Nephron (organoid): ENCODE data around the gene PPM1L.

ENCODE experiments used
- H3K27ac Mint-ChIP-seq, 3 experiments: 2 replicates each; pipeline ENCODE4 v1.8.0; 2020; ENCODE audit warnings: mixed read lengths in 3 of 3, mild to moderate bottlenecking in 2 of 3, moderate library complexity in 1 of 3
- H3K27me3 Mint-ChIP-seq: 2 replicates; pipeline ENCODE4 v1.8.0; 2021; ENCODE audit warnings: low read depth, mild to moderate bottlenecking, moderate library complexity, mixed read lengths
- H3K36me3 Mint-ChIP-seq: 2 replicates; pipeline ENCODE4 v1.8.0; 2020; ENCODE audit warnings: low read depth, mixed read lengths
- H3K4me1 Mint-ChIP-seq: 2 replicates; pipeline ENCODE4 v1.8.0; 2020; ENCODE audit warnings: mixed read lengths
- H3K4me3 Mint-ChIP-seq, 3 experiments: 2 replicates each; pipeline ENCODE4 v1.8.0; 2020; ENCODE audit warnings: mild to moderate bottlenecking in 3 of 3, mixed read lengths in 3 of 3, moderate library complexity in 2 of 3
- H3K9me3 Mint-ChIP-seq: 2 replicates; pipeline ENCODE4 v1.8.0; 2020; ENCODE audit warnings: mixed read lengths
- TF ChIP-seq, protein P1 (sequence below), 3 experiments: fragments of 200-600 bp; sonication (generic); IDR thresholded peaks; one replicate each; pipeline ENCODE4 v1.5.0; 2021; ENCODE audit warnings: antibody characterized with exemption in 3 of 3; ENCODE audit not compliant: unreplicated experiment in 3 of 3

PPM1L gene

DNA sequence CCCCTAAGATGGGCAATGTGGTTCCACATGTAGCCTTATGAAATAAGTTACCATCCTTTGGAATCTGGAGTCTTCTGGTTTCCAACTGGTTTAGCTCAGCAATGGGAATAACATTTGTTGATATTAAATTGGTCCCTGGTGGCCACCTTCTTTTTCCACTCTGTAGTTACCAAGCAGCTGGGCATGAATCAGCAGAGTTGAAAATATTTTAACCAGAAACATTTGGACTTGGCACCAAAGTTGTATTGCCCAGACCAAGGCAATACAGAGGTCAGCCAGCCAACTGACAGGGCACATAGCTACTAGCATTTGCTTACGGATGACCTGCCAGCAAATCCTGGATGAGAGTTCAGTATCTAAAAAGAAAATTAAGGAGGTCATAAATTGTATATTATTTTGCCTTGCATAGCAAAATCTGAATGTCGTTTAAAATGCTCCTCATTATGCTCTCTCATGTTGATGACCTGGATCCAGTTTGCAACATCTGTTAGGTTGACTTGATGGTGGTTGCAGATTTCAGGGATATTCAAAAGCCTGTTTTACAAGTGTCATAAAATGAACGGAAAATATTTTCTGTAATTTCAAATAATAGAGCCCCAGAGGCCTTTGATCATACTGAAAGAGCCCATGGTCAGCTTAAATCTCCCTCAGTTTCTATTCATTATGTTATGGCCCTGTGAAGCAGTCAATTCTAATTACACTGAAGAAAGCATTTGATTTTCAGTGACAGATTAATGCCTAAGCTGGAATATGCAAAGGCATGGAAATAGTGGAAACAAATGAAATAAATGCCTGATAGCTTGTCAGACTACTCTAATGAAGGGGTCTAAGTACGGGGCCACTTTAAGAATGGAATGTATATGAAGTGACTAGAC lies 54.6 kb downstream of the PPM1L start:
- no peaks in the 10 kb centered on the region for H3K27me3 Mint-ChIP-seq
- TF ChIP-seq, protein P1, sequence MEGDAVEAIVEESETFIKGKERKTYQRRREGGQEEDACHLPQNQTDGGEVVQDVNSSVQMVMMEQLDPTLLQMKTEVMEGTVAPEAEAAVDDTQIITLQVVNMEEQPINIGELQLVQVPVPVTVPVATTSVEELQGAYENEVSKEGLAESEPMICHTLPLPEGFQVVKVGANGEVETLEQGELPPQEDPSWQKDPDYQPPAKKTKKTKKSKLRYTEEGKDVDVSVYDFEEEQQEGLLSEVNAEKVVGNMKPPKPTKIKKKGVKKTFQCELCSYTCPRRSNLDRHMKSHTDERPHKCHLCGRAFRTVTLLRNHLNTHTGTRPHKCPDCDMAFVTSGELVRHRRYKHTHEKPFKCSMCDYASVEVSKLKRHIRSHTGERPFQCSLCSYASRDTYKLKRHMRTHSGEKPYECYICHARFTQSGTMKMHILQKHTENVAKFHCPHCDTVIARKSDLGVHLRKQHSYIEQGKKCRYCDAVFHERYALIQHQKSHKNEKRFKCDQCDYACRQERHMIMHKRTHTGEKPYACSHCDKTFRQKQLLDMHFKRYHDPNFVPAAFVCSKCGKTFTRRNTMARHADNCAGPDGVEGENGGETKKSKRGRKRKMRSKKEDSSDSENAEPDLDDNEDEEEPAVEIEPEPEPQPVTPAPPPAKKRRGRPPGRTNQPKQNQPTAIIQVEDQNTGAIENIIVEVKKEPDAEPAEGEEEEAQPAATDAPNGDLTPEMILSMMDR (IDR thresholded peaks at IDR 0.05; ENCODE audit: unreplicated experiment in 3 of 3) = no peak
- H3K9me3 Mint-ChIP-seq = no peaks in the 10 kb centered on the region
- H3K4me3 Mint-ChIP-seq = no peak overlapping the region
- H3K36me3 Mint-ChIP-seq = no peaks in the 10 kb centered on the region
- H3K27ac Mint-ChIP-seq = no peak overlapping the region
- H3K4me1 Mint-ChIP-seq = peaks cover 30% of the 10 kb centered on the region

DNA sequence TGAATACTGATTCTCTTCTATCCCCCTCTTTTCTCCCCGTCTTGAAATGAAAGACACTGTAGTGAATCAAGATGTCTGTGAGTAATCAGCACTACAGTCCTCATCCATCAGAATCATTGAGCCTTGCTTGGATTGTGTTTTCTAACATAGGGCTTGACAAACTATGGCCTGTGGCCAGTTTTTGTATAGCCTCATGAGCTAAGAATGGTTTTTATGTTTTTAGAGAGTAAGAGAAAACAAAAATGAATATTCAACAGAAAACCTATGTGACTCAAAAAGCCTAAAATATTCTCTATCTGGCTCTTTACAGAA lies 55.2 kb downstream of the PPM1L start:
- TF ChIP-seq, protein P1 (IDR thresholded peaks at IDR 0.05; ENCODE audit: unreplicated experiment in 3 of 3) = no peak
- Mint-ChIP-seq H3K9me3 (no peaks in the 10 kb centered on the region), H3K36me3 (no peaks in the 10 kb centered on the region), H3K4me1 (peaks cover 30% of the 10 kb centered on the region), H3K4me3 (no peak overlapping the region), H3K27me3 (no peaks in the 10 kb centered on the region), H3K27ac (no peak overlapping the region)

DNA sequence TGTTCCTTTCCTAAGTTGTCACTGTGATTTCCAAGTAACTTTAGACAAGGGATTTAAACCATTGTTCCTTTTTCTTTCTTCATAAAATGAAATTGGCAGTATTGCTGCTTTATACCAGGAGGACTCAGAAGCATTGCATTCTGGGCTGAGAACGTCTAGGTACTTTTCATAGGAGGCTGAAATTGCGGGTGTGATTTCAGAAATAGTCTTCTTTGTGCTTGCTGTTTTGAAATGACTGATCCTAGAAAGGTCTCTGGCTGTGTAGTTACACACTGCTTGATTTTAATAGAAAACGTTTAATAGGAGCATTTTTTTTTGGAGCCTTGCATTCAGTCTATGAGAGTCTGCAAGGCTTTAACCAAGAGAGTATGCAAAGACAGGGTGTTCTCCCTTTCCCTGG lies 56.3 kb downstream of the PPM1L start:
- Mint-ChIP-seq H3K36me3 (no peaks in the 10 kb centered on the region), H3K4me1 (peaks cover 30% of the 10 kb centered on the region), H3K4me3 (no peak overlapping the region), H3K9me3 (no peaks in the 10 kb centered on the region), H3K27ac (no peak overlapping the region), H3K27me3 (no peaks in the 10 kb centered on the region)
- TF ChIP-seq, protein P1 (IDR thresholded peaks at IDR 0.05; ENCODE audit: unreplicated experiment in 3 of 3) = no peak

DNA sequence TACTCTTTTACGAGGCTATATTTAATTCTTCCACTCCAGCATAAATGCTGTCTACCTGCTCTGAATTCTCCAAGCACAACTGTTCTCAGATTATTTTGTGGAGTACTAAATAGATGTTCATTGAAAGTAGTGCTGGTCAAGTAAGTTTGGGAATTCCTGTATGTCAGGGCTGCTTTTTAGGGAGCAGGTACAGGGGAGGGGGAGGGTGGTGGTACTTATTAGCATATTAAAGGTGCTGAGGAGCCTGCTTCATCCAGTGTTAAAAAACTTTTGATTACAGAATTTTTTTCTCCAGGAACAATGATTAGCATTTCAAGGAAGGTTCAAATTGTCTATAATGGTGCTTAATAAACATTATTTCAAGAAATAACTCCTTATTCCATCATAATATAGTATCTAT lies 59.2 kb downstream of the PPM1L start:
- TF ChIP-seq, protein P1 (IDR thresholded peaks at IDR 0.05; ENCODE audit: unreplicated experiment in 3 of 3) = no peak
- Mint-ChIP-seq H3K9me3 (no peaks in the 10 kb centered on the region), H3K4me3 (no peak overlapping the region), H3K27me3 (no peaks in the 10 kb centered on the region), H3K4me1 (peaks cover 12% of the 10 kb centered on the region), H3K27ac (no peak overlapping the region), H3K36me3 (no peaks in the 10 kb centered on the region)

DNA sequence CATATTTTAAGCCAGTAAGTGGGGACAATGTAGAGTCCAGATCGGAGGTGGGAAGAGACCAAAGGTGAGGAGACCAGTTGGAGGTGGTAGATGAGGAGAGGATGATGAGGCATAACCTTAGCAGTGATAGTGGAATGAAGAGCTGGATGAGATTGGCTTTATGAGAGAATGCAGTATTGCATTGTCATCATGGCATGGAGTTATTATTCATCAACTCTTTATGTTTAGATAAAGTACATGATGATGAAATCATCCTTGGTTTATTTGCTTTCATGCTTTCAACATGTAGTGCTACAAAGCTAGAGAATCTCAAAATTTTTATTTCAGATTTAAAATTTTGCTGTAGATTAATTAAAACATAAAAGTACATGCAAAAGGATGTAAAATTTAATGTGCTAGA lies 64.0 kb downstream of the PPM1L start:
- TF ChIP-seq, protein P1 (IDR thresholded peaks at IDR 0.05; ENCODE audit: unreplicated experiment in 3 of 3) = no peak
- Mint-ChIP-seq H3K27me3 (no peaks in the 10 kb centered on the region), H3K36me3 (no peaks in the 10 kb centered on the region), H3K4me3 (no peak overlapping the region), H3K4me1 (peaks cover 6% of the 10 kb centered on the region), H3K9me3 (no peaks in the 10 kb centered on the region), H3K27ac (no peak overlapping the region)

DNA sequence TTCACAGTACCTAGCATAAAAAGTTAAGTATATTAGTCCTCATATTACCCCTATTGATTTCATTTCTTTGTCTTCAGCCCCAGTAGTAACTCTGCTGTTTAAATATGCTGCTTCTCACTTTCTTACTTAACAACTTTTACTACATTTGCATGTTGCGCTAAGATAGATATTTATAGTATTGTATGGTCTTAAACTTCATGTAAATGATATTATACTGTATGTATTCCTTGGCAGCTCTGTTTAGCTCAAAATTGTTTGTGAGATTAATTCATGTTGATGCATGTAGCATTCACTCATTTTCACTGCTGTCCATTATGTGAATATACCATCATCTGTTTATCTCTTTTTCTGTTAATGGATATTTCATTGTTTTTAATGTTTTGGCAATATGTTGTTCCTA lies 64.4 kb downstream of the PPM1L start:
- H3K27me3 Mint-ChIP-seq = no peaks in the 10 kb centered on the region
- H3K4me3 Mint-ChIP-seq = no peak overlapping the region
- H3K27ac Mint-ChIP-seq = no peak overlapping the region
- TF ChIP-seq, protein P1 (IDR thresholded peaks at IDR 0.05; ENCODE audit: unreplicated experiment in 3 of 3) = no peak
- H3K9me3 Mint-ChIP-seq = no peaks in the 10 kb centered on the region
- H3K36me3 Mint-ChIP-seq = no peaks in the 10 kb centered on the region
- peaks cover 6% of the 10 kb centered on the region for H3K4me1 Mint-ChIP-seq
